NCI-H524 treated with DMSO at 0.1 percent for 48 hours (cell line): ENCODE data around the gene MTX1.
"Not testable (repeated sequence)": the region's sequence is repeated elsewhere in the genome, so short reads cannot be mapped to it uniquely, and the experiment has no call there.

Experiments used
- DNase-seq: peaks from one replicate; lab custom pipeline; 2025; lab: John Stamatoyannopoulos, UW

MTX1 gene

GRCh38 chr1:155207806-155208540 is 522 bp upstream of the MTX1 start, which contains the start of gene THBS3:
Gene THBS3, minus strand, starts transcription at chr1:155207897. Its CDS starts 21 bp downstream, at chr1:155207876.
- peak; percentile 7 for DNase-seq

GRCh38 chr1:155209312-155209721 is 822 bp downstream of the MTX1 start:
- no peak for DNase-seq

GRCh38 chr1:155210314-155211104 is 2.0 kb downstream of the MTX1 start:
- no peak for DNase-seq

- DNase-seq, result not testable (repeated sequence)
Observed at GRCh38 chr1:155211381-155212050, 3.0 kb downstream of the MTX1 start.

- not testable (repeated sequence) for DNase-seq
Observed at GRCh38 chr1:155212051-155212440, 3.6 kb downstream of the MTX1 start.

GRCh38 chr1:155214702-155215101 is 6.2 kb downstream of the MTX1 start:
- not testable (repeated sequence) for DNase-seq

- no peak for DNase-seq
Observed at GRCh38 chr1:155218854-155219591, 10.5 kb downstream of the MTX1 start.

- no peak for DNase-seq
Observed at GRCh38 chr1:155219592-155220031, 11.1 kb downstream of the MTX1 start.

- DNase-seq, result not testable (repeated sequence)
Observed at GRCh38 chr1:155220211-155220965, 11.9 kb downstream of the MTX1 start.

- no peak for DNase-seq
Observed at GRCh38 chr1:155223047-155223446, 14.6 kb downstream of the MTX1 start.

GRCh38 chr1:155225404-155225759 is 16.9 kb downstream of the MTX1 start:
- not testable (repeated sequence) for DNase-seq

GRCh38 chr1:155226188-155226909 is 17.9 kb downstream of the MTX1 start:
- peak; percentile 44 for DNase-seq

- peak; percentile 28 for DNase-seq
Observed at GRCh38 chr1:155226910-155227260, 18.4 kb downstream of the MTX1 start.

GRCh38 chr1:155227261-155228095 is 19.0 kb downstream of the MTX1 start:
- DNase-seq, result peak; percentile 88

GRCh38 chr1:155228096-155228427 is 19.6 kb downstream of the MTX1 start:
- no peak for DNase-seq

- DNase-seq, result not testable (repeated sequence)
Observed at GRCh38 chr1:155231302-155231701, 22.8 kb downstream of the MTX1 start.

- DNase-seq, result not testable (repeated sequence)
Observed at GRCh38 chr1:155232001-155232978, 23.8 kb downstream of the MTX1 start.

- not testable (repeated sequence) for DNase-seq
Observed at GRCh38 chr1:155233502-155233901, 25.0 kb downstream of the MTX1 start.
